Measurements from ENCODE around the gene SH3RF3.

SH3RF3 gene

DNA sequence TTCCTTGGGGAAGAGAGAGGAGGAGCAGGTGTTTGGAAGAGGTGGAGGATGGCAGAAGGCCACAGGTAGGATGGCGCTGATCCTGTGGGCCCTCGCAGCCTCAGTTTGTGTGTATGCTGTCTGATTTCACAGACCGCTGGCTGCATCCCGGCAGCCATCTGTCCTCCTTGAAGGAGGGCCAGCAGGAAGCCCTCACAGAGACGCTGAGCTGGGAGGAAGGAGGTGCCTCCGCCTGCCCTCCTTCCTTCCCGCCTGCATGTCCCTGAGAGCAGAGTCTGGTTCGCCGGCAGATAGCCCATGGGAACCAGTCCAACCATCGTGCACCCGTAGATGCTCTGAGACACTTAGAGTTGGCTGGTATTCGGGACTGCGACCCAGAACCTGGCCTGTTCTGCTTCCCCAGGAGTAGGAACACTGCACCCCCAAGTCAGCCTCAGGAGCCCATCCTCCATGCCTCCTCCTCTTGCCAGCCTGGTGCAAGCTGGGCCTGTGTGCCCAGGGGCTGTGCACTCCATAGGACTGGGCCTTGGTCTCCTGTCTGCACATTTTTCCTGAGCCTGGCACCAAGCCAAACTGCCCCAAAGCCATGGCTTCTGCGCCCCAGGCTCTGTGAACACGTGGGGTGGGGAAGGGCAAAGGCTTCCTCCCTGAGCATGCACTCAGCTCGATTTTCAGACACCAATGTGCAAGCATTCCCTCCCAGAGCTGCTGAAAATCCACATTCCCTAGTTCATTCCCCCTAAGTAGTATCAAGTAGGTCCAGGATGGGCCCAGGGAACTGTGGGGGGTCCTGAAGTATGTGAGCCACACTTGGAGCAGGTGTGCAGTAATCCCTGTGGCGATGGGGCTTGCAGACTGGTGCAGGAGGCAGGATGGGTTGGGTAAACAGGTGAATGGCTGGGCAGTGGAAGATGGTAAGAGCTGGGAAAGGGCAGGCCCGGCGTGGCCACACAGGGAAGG lies 369.2 kb downstream of the SH3RF3 start:
- H3K27ac ChIP-seq: peak overlapping the region; percentile 95
- TF ChIP-seq, protein P1, sequence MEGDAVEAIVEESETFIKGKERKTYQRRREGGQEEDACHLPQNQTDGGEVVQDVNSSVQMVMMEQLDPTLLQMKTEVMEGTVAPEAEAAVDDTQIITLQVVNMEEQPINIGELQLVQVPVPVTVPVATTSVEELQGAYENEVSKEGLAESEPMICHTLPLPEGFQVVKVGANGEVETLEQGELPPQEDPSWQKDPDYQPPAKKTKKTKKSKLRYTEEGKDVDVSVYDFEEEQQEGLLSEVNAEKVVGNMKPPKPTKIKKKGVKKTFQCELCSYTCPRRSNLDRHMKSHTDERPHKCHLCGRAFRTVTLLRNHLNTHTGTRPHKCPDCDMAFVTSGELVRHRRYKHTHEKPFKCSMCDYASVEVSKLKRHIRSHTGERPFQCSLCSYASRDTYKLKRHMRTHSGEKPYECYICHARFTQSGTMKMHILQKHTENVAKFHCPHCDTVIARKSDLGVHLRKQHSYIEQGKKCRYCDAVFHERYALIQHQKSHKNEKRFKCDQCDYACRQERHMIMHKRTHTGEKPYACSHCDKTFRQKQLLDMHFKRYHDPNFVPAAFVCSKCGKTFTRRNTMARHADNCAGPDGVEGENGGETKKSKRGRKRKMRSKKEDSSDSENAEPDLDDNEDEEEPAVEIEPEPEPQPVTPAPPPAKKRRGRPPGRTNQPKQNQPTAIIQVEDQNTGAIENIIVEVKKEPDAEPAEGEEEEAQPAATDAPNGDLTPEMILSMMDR (conservative IDR thresholded peaks at IDR 0.05): no peak

DNA sequence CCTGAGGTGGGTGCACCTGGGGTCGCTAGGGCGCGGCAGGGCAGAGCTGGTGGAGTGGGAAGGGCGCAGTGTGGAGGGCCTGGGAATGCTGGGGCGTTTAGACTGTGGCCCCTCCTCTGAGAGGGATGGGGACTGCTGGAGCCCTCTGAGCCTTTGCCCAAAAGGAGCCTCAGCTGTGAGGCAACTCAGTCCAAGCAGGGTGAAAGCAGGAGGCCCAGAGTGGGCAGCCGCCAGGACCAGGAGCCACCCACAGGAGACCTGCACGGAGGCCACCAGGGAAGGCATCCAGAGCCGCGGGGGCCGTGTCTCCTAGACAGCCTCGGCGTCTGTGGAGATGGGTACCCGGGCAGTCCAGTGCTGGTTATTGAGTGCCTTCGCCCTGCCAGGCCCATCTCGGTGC lies 369.9 kb downstream of the SH3RF3 start:
- TF ChIP-seq, protein P1 (conservative IDR thresholded peaks at IDR 0.05): no peak
- peak overlapping the region; percentile 95 for H3K27ac ChIP-seq

DNA sequence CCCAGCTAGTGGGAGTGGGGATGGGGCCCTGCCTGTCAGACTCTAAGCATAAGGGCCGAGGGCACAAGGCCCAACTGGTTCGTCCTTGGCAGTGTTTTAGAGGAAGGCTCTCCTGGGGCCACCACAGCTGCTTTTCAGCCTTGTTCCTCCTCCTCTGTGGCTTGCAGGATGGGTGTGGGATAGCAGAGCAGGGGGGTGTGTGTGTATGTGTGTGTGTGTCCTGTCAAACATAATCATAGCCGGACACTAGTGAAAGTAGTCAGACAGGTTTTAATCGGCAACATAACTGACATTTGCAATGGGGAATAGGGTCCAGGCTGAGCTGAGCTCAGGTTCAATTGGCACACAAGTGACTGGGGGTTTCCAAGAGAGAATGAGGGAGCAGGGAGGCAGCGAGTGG lies 370.6 kb downstream of the SH3RF3 start:
- peak overlapping the region; percentile 95 for H3K27ac ChIP-seq

DNA sequence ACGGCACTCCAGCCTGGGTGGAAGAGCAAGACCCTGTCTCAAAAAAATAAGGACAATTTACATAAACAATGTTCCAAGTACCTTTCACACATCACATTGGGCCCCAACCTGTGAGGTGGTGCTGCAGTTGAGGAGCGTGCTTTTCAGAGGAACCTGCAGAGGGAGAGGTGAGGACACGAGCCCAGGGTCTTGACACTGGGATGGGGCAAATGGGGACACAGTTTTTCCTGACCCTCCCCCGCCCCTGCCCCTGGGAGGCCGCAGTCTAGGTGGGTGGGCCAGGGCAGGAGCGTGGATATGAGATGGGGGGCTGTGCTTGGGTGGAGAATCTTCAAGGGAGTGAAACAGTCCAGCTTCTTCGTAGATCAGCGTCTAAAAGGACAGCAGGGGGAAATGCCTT lies 371.9 kb downstream of the SH3RF3 start:
- H3K27ac ChIP-seq: peak overlapping the region; percentile 95
- TF ChIP-seq, protein P1 (conservative IDR thresholded peaks at IDR 0.05): no peak

More for the DNA sequence above, 370.6 kb downstream of the SH3RF3 start:
- TF ChIP-seq, protein P1 (conservative IDR thresholded peaks at IDR 0.05): no peak

DNA sequence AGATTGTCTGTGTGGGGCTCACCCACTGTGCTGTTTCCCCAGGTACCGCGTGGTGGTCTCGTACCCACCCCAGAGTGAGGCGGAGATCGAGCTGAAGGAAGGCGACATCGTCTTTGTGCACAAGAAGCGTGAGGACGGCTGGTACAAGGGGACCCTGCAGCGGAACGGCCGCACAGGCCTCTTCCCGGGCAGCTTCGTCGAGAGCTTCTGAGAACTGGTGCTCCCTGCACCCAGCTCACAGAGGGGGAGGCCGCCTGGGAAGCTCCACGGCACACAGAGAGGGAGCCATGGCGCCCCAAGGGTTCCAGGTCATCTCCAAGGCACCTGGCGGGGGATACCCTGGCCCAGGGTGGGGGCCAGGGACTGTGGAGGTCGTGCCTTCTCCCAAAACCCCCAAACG lies 372.5 kb downstream of the SH3RF3 start:
- TF ChIP-seq, protein P1 (conservative IDR thresholded peaks at IDR 0.05): no peak
- no peak overlapping the region; the same call in 1 of the 2 replicates for H3K27ac ChIP-seq

DNA sequence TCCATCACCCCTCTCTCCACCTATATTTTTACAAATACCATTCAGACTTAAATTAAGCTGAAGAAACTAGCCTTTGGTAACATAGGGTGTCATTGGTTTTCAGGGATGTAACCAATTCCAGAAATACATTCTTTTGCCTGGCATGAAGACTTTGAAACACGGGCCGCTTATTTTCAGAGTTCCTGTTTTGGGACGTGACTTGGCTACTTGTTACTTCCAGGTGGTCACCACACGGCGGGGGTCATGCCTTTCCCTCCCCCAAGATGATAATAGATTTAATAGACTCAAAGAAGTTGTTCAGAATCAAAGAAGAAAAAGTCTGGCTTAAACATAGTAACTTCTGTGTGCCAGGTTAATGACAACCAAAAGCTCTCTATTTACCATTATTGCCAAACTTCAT lies 374.2 kb downstream of the SH3RF3 start:
- TF ChIP-seq, protein P1 (conservative IDR thresholded peaks at IDR 0.05): no peak
- H3K27ac ChIP-seq: no peak overlapping the region

DNA sequence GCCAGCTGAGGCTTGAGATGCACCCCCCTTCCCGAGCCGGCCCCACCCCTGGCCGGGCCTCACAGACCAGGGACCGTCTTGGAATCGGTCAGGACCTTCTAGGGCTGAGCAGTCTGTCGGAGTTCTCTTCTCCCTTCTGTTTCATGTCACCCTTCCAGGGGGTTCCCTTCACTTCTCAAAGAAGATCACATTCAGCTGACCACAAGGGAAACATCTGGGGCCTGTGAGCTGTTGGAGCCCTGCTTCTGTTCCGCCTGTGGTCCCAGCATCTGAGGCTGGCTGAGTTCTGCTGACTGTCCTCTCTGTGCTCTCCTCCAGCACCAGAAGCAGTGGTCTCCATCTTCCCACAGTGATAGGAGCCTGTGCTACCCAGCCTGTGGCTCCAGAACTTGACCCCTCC lies 378.2 kb downstream of the SH3RF3 start:
- no peak overlapping the region for H3K27ac ChIP-seq
- TF ChIP-seq, protein P1 (conservative IDR thresholded peaks at IDR 0.05): no peak
